GM19193 (cell line): ENCODE results near the gene ZNF777.

Experiments used
- POLR2A ChIP-seq: IDR thresholded peaks from 4 replicates; pipeline ENCODE4 v1.6.1; 2011; ENCODE audit not compliant: insufficient read depth, insufficient read length; ENCODE audit errors: extremely low read depth

Gene ZNF777

DNA sequence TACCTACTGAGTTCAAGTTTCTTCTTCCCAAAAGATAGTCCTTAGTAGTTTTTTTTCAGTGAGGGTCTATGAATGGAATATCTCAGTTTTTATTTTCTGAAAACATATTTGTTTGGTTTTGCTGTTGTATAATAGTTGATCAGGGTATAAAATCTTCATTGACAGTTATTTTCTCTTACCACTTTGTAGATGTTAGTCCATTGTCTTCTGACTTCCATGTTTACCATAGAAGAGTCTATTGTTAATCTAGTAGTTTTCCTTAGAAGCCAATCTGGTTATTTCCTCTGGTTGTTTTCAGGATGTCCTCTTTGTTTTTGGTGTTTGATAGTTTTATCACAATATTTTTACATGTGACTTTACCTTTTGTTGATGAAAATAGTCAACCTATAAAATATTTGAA lies 5.5 kb upstream of the ZNF777 start:
- no peak for TF ChIP-seq POLR2A

DNA sequence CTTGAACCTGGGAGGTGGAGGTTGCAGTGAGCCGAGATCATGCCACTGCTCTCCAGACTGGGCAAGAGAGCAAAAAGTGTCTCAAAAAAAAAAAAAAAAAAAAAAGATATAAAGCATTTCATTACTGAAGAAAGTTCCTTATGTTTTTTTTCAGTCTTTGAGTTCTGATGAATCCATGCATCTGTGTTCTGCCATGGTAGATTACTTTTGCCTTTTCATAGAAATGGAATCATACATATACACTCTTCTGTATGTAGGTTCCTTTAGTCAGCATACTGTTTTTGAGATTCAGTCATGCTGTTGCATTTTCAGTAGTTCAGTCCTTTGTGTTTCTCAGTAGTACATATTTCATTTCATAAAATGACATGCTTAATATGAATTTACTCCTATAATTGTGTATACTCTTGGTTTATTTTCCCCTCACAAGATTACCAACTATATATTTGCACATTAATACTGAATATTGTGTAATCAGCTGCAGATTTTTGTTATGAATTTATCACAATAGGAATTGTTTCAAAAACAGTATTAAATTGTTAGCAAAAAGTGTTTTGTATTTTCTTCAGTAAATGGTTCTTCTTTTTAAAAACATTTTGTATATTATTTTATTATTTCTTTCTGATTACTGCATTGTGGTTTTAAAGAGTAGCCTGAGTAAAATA lies 2.8 kb upstream of the ZNF777 start:
- no peak for TF ChIP-seq POLR2A

DNA sequence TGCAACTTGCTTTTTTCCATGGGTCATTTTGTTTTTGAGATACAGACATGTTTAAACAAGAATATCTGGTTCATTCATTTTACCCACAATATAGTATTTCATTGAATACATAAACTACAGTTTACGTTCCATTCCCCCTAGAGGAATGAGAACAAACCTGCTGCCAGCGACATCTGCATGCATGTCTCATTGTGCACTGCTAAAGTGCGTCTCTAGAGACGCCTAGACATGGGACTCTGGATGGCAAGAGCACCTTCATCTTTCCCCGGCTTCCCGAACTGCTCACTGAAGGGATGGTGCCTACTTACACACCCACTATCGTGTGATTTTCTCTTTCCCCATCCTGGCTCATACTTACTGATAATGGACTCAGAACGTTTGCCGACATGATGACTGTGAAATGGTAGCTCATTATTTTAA lies 1.2 kb upstream of the ZNF777 start:
- TF ChIP-seq POLR2A: no peak

DNA sequence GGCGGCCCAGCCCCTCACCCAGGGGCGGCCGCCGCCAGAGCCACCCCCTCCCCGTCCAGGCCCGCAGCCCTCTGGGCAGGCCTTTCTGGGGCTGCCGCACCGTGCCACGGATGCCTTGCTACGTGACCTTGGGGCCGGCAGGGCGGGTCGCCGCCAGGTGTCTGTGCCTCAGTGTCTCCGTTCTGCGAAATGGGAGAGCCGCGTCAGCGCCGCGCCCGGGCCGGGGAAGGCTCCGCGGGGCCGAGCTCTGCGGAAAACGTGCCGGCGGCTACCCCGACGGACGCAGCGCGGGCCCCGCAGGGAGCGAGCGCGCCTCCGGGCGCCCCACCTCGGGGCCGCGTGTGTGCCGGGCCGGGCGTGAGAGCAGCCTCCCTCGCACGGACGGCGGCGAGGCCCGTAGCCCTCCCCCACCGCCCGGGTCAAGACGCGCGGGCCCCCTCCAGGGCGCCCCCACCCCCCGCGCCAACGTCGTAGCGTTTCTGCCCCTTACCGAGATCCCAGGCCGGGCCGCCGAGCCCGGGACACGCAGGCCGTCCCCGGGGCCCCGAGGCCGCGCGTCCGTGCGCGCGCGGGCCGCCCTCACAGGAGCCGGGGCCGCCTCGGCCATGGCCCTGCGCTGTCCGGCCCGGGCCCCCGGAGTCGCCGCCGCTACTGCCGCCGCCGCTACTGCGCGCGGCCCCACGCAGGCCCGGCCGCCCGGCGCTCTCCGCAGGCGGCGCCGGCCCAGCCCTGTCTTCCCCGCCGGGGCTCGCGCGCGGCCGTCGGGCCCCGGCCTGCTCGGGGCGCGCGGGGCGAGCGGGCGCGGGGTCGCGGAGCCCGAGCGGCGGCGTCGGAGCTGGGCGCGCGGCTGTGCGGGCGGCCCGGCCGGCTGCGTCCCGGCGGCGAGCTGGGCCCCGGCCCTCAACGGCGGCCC lies 1.1 kb downstream of the ZNF777 start:
- TF ChIP-seq POLR2A: no peak

DNA sequence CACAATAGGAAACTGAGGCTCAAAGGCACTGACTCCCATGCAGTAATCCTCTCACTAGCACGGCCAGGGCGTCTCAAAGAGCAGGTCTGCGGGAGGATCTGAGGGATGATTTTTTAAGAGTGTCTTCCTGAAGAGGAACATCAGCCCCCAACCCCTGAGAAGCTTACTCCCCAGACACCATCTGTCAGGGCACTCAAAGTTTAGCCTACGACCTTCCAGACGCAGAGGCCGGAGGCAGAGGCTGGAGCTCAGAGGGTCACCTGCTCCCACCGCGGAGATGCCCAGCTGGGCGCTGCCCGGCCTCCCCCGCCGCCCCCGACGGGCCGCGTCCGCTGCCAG lies 1.7 kb downstream of the ZNF777 start:
- no peak for TF ChIP-seq POLR2A

DNA sequence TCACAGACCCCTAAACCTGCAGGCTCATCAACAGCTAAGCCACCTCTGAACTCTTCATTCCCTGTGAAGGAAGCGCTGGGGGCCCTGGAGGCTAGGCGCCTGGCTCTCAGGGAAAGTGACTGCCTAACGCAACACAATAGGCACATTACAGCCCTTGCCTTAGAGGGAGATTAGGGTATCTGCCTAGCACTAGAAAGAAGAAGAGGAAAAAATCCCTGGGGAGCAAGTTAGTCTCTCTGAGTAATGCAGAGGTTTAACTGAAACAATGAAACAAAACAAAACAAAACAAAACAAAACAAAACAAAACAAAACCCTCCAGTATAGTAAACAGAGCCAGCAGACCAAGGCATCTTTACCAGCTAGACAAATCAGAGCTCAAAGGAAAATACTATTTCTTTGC lies 2.6 kb downstream of the ZNF777 start:
- TF ChIP-seq POLR2A: no peak

DNA sequence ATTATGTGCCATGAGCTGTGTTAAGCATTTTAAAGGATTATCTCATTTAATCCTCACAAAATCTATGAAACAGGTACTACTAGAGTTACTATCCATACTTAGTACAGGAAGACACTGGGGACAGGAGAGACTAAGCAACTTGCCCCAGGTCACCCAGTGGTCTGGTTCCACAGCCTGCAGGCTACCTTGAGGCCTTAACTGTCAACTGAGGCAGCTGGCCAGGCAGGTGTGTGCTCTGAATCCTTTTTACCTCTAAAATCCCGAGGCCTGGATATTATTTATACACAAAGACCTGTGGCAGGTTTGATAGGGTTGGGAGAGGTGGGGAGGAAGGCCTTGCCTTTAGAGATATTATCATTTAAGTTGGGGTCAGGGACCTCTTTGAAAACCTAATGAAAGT lies 3.1 kb downstream of the ZNF777 start:
- no peak for TF ChIP-seq POLR2A

DNA sequence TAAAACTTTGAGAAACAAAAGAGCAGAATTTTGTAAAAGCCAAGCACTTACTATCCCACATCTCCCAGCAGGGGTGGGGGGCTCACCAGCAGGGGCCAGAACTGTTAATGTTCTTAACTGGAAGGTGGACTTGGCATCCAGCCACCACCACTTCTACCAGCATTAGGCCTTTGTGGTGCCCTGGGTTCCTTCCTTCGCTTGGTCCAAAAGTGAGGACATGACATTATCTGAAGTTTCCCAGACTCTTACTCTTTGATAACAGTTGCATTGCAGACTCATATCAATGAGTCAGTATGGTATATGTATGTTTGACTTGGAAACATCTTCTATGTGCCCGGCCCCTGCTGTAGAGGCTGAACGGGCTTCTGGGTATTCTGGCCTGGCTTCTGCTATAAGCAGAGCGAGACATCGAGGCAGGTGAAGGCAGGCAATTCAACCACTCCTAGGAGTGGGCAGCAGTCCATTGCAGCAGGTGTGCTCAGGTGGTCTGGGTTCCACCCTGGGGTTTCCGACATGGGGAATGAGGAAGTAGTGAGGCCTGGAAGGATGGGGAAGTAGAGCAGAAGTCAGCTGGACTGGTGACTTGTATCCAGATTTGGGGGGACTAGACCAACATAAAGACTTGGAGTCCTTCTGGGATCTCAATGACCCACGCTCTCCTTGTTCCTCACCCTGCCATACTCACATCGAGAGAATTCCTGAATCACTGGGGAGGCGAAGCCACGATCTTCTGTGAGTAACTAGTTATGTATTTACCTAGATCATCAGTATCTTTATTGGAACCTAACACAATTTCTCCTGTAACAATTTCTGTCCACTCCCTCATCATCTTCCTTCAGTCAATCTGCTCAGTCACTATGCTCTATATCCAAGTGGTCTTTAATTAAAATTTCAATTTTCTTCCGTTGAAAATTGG lies 4.1 kb downstream of the ZNF777 start:
- no peak for TF ChIP-seq POLR2A

DNA sequence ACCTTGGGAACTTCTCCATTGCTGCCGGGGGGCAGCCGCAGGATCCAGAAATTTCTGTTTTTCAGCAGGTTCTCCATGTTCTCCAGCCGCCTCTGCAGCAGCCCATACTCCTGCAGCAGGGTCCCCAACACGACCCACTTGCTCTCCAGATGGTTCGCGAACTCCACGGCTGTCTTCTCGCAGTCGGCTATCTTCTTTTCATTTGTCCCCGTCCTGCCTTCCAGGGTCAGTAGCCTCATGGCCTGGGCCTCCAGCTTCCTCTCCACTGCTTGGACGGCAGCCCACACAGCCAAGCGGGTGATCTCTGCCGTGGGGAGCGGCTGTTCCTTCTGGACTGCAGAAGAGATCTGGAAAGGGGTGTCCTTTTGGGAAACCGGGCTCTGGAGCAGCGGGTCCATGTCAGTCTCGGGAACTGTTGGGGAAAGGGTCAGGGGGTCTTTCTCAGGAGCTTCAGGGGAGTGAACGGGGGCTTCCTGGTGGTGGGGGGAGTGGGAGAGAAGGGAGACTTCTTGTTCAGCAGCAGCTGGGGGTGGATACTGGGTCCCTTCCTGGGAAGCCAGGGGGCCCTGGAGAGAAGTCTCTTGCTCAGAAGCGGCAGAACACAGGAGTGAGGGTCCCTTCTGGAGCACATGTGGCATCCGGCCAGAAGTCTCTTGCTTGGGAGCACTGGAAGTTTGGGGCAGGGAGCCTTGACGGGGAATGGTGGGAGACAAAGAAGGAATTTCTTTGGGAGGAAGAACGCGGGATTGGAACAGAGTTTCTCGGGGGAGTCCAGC lies 5.5 kb downstream of the ZNF777 start:
- no peak for TF ChIP-seq POLR2A

DNA sequence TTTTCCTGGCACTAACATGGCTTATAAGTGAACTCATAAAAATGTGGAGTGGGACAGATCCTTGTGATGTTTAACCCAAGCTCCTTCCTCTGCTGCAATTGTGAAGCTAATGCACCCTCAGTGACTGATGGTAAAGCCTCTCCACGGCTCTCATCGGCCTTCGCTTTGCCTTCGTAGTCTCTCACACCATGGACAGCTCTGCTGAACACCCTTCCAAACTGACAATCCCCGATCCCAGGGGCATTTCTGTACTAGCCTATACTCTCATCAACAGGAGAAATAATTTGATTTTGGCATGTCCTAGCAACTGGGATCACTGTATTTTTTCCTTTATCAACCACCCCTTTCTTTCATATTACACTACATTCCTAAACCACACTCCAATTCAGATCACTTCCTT lies 6.1 kb downstream of the ZNF777 start:
- TF ChIP-seq POLR2A: no peak

DNA sequence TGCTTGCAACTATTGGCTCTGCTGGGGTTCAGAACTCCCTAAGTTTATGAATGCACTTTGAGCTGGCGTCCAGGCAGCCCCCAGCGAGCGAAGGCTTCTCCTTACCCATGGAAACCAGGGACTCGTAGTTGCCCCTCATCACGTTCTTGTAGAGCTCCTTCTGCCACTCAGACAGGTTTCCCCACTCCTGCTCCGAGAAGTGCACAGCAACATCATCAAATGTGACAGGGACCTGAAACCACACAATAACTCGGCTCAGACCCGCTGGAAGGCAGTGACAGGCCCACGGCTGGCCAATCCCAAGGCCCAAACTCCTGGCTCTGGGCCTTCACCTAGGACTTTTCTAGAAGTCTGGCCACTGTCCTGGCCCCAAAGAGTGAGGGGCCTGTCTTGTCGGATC lies 6.9 kb downstream of the ZNF777 start:
- TF ChIP-seq POLR2A: no peak

DNA sequence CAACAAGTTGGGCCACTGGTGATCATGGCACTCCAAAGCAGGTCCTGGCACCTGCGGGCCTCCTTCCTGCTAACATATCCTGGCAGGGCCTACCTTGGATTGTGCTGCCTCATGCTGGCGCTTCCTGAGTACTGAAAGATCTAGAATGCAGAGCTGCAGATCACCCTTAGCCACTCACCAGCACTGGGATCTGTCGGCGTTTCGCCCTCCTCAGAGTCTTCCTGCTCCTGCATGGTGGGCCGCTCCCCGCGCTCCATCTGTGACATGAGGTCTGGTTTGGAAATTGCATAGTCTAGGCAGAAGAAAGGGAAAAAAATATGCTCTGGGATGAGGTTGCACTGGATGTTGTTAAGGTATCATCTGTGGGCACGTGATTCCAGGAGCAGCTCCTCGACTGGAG lies 10.0 kb downstream of the ZNF777 start:
- TF ChIP-seq POLR2A: no peak

DNA sequence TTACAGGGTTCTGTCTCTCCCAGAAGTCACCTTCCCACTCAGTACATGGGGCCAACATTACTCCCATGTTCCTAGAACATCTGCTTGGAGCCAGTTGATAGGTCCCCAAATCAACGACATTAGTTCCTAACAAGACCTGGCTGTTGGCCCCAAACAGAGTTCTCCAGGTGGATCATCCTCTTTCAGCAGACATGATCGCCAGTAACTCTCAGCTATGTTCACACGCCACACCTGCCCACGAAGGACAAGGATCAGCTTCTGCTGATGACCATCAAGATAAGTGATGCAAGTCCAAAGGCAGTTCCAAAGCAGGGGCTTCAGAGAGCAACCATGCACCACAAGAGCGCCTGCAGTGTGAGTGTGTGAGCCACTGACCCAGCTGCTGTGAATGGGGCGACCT lies 11.0 kb downstream of the ZNF777 start:
- TF ChIP-seq POLR2A: no peak

DNA sequence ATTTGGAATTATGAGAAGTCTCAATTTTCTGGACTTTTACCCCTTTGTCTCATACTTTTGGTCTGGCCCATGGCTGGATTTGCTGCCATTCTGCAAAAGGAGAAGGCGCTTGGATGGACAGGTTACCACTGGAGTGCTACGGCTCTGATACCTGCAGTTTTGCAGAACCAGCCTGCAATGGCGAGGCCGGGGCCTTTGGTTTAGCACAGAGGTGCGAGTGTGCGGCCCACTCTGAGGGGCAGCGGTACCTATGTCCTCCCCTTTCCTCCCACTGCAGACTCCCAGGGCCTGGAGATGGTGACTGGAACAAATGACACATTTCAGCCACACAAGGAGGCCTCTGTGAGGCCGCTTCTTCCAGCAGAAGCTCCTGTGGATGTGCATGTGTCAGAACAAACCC lies 11.9 kb downstream of the ZNF777 start:
- TF ChIP-seq POLR2A: no peak
